CD14-positive monocyte (primary cell): Measurements from ENCODE around the gene SLC25A22. TPM values are rescaled to one million over a fixed set of nuclear protein-coding genes. Genes with fewer than 3 reads are reported as not detected.

Experiments used
- DNase-seq, 3 donors: peaks; one replicate each; pipeline ENCODE4 v3.0.0-alpha.2; 2011 to 2022
- H2AFZ ChIP-seq: 2 replicates; pipeline ENCODE4 v1.6.0; 2012; ENCODE audit warnings: mild to moderate bottlenecking, low read depth, low read length, inconsistent platforms; ENCODE audit not compliant: insufficient read depth, poor library complexity, severe bottlenecking
- H3K27ac ChIP-seq, 2 donors: 1 replicate in 1 of 2; 2 replicates in 1 of 2; pipeline ENCODE4 v1.5.1; 2012 to 2013; ENCODE audit warnings: low read length in 2 of 2, control low read depth in 1 of 2, inconsistent platforms in 1 of 2, low read depth in 1 of 2, mild to moderate bottlenecking in 1 of 2
- H3K27me3 ChIP-seq, 2 donors: one replicate each; pipeline versions ENCODE4 v1.6.0 to v1.6.1; 2011 to 2013; ENCODE audit warnings: low read length in 2 of 2; ENCODE audit not compliant: control insufficient read depth in 2 of 2, insufficient read depth in 2 of 2
- H3K36me3 ChIP-seq, 2 donors: replicated peaks in 1 of 2; 1 replicate in 1 of 2; 2 replicates in 1 of 2; pipeline versions ENCODE4 v1.5.1 to v1.6.1; 2012 to 2013; ENCODE audit warnings: low read length in 2 of 2, control low read depth in 1 of 2, inconsistent platforms in 1 of 2, mild to moderate bottlenecking in 1 of 2; ENCODE audit not compliant: insufficient read depth in 2 of 2, control insufficient read depth in 1 of 2
- H3K4me1 ChIP-seq, 2 donors: 1 replicate in 1 of 2; 2 replicates in 1 of 2; pipeline versions ENCODE4 v1.5.1 to v1.6.1; 2012 to 2013; ENCODE audit warnings: low read length in 2 of 2, control low read depth in 1 of 2, inconsistent platforms in 1 of 2, mild to moderate bottlenecking in 1 of 2, moderate library complexity in 1 of 2; ENCODE audit not compliant: insufficient read depth in 2 of 2, control insufficient read depth in 1 of 2
- H3K4me2 ChIP-seq: replicated peaks from 2 replicates; pipeline ENCODE3; 2012; ENCODE audit warnings: low read length, moderate library complexity, mild to moderate bottlenecking; ENCODE audit not compliant: poor library complexity, severe bottlenecking; ENCODE audit errors: extremely low read depth
- H3K4me3 ChIP-seq, 3 experiments: fragments of 200-600 bp in 1 of 3; sonication (generic) in 1 of 3; replicated peaks in 1 of 3; 1 replicate in 2 of 3; 2 replicates in 1 of 3; pipeline ENCODE4 v1.5.1; 2011 to 2013; ENCODE audit warnings: low read length in 3 of 3, mild to moderate bottlenecking in 3 of 3, control low read depth in 2 of 3, low read depth in 2 of 3, inconsistent platforms in 1 of 3, moderate library complexity in 1 of 3
- H3K79me2 ChIP-seq: 2 replicates; pipeline ENCODE4 v1.6.0; 2012; ENCODE audit warnings: mild to moderate bottlenecking, control low read depth, inconsistent platforms, low read length, moderate library complexity; ENCODE audit not compliant: insufficient read depth
- H3K9ac ChIP-seq: 2 replicates; pipeline ENCODE4 v1.6.0; 2017; ENCODE audit warnings: low read length, mild to moderate bottlenecking; ENCODE audit not compliant: insufficient read depth, poor library complexity, severe bottlenecking
- H3K9me3 ChIP-seq, 2 donors: replicated peaks in 1 of 2; 1 replicate in 1 of 2; 2 replicates in 1 of 2; pipeline versions ENCODE4 v1.5.1 to v1.6.1; 2012 to 2013; ENCODE audit warnings: low read length in 2 of 2, control low read depth in 1 of 2; ENCODE audit not compliant: control insufficient read depth in 1 of 2, insufficient read depth in 1 of 2
- H4K20me1 ChIP-seq: 2 replicates; pipeline ENCODE4 v1.6.0; 2012; ENCODE audit warnings: mild to moderate bottlenecking, low read length, control low read depth, moderate library complexity; ENCODE audit not compliant: insufficient read depth
- H3K27ac Mint-ChIP-seq, 7 donors: one replicate each; pipeline ENCODE4 v1.8.0; 2020; ENCODE audit warnings: mild to moderate bottlenecking in 7 of 7, mixed read lengths in 7 of 7, moderate library complexity in 6 of 7, inconsistent platforms in 2 of 7
- H3K27me3 Mint-ChIP-seq, 3 donors: one replicate each; pipeline ENCODE4 v1.8.0; 2021 to 2022; ENCODE audit warnings: low read depth in 3 of 3, mild to moderate bottlenecking in 3 of 3, mixed read lengths in 3 of 3, moderate library complexity in 3 of 3, inconsistent platforms in 1 of 3
- H3K36me3 Mint-ChIP-seq, 2 donors: one replicate each; pipeline ENCODE4 v1.8.0; 2020; ENCODE audit warnings: mixed read lengths in 2 of 2, inconsistent platforms in 1 of 2, mild to moderate bottlenecking in 1 of 2
- H3K4me1 Mint-ChIP-seq: one replicate; pipeline ENCODE4 v1.8.0; 2020; ENCODE audit warnings: mild to moderate bottlenecking, mixed read lengths
- H3K4me3 Mint-ChIP-seq, 2 donors: one replicate each; pipeline ENCODE4 v1.8.0; 2020; ENCODE audit warnings: mild to moderate bottlenecking in 2 of 2, mixed read lengths in 2 of 2, moderate library complexity in 1 of 2
- H3K9me3 Mint-ChIP-seq, 7 donors: one replicate each; pipeline ENCODE4 v1.8.0; 2020 to 2022; ENCODE audit warnings: mixed read lengths in 7 of 7, mild to moderate bottlenecking in 6 of 7, moderate library complexity in 6 of 7, inconsistent platforms in 2 of 7
- CTCF ChIP-seq: fragments of 200-600 bp; IDR thresholded peaks from one replicate; pipeline ENCODE4 v1.8.0; 2022; ENCODE audit warnings: antibody characterized with exemption, mild to moderate bottlenecking
- WGBS: methylation state at CpG from one replicate; pipeline ENCODE4 v1.1.5; 2013; ENCODE audit warnings: missing lambda C conversion rate; ENCODE audit not compliant: insufficient coverage; 5-methylcytosine and 5-hydroxymethylcytosine counted together
- intact Hi-C, 2 donors: fragments of 100-400 bp; cut with micrococcal nuclease; formaldehyde crosslinking; loops; one replicate each; pipeline versions ENCODE4 v1.15.0 to v1.15.1; 2023
- polyA plus RNA-seq, 3 donors: library from polyadenylated mRNA; depleted of rRNA in 1 of 3; unstranded in 2 of 3; stranded (reverse) in 1 of 3; fragments of 300-500 nt in 2 of 3; fragments of >200 nt in 1 of 3; fragmentation: Illumina TruSeq in 2 of 3; gene quantifications; 1 replicate in 2 of 3; 2 replicates in 1 of 3; pipeline ENCODE4 v1.2.3, GENCODE V29; 2012 to 2021

The SLC25A22 gene
- polyA plus RNA-seq, 3 donors, result 4.4 to 20.9 (median 5.6) TPM

- H3K4me3 Mint-ChIP-seq, result peak within 1 kb of the TSS; percentile 88 to 93
- peak; percentile 83 to 87 (median 84) for DNase-seq
- H3K4me1 Mint-ChIP-seq, result peaks cover 43% of the 10 kb centered on the region
- peak within 1 kb of the TSS; percentile 70 to 93 for H3K27ac ChIP-seq
- peak within 1 kb of the TSS; percentile 88 to 94 (median 92) for H3K4me3 ChIP-seq
- H3K9ac ChIP-seq, result peak within 1 kb of the TSS; percentile 95
- H3K4me1 ChIP-seq, result peaks cover 40 to 64% of the 10 kb centered on the region in 2 donors
- H3K36me3 Mint-ChIP-seq, result peaks cover 31 to 34% of the 10 kb centered on the region in 2 donors
- under 1% methylated on average over 85 of the region's 87 CpGs for WGBS
- H3K9me3 Mint-ChIP-seq, result no peaks in the 10 kb centered on the region
- peaks cover 0 to 13% (median 8%) of the 10 kb centered on the region in 3 donors for H3K27me3 Mint-ChIP-seq
- no peak for TF ChIP-seq CTCF
- intact Hi-C loops, result loop anchor here in 1 of 2 donors (5.0 kb wide), 1 partner anchor 35 kb away; the partner anchor contains the start of genes PIDD1 and RPLP2
- peak within 1 kb of the TSS; percentile 88 for H3K4me2 ChIP-seq
- peaks cover 28 to 31% of the 10 kb centered on the region in 2 donors for H3K36me3 ChIP-seq
- H3K9me3 ChIP-seq, result no peaks in the 10 kb centered on the region
- peaks cover 74% of the 10 kb centered on the region for H4K20me1 ChIP-seq
- peaks cover 29% of the 10 kb centered on the region for H3K79me2 ChIP-seq
- H3K27me3 ChIP-seq, result no peaks in the 10 kb centered on the region
- peak within 1 kb of the TSS; percentile 72 to 91 (median 84) for H3K27ac Mint-ChIP-seq
- H2AFZ ChIP-seq, result peak within 1 kb of the TSS; percentile 72
Measured at GRCh38 chr11:842370-843002, 44.4 kb upstream of the SLC25A22 start, which contains the start of the genes POLR2L and TSPAN4. POLR2L (minus strand) TSS chr11:842529; CDS start chr11:842508, 21 bp downstream. TSPAN4 (plus strand) TSS chr11:842852; CDS start chr11:850305, 7,453 bp downstream.

GRCh38 chr11:841981-842369 is 43.9 kb upstream of the SLC25A22 start:
- TF ChIP-seq CTCF, result no peak
- Histone ChIP-seq H3K4me1 (peaks cover 40 to 64% of the 10 kb centered on the region in 2 donors), H3K79me2 (peaks cover 29% of the 10 kb centered on the region), H4K20me1 (peaks cover 76% of the 10 kb centered on the region), H3K36me3 (peaks cover 33 to 36% of the 10 kb centered on the region in 2 donors), H3K9ac (peak overlapping the region; percentile 95), H3K4me3 (peak overlapping the region; percentile 88 to 94 (median 92)), H3K9me3 (no peaks in the 10 kb centered on the region), H3K27ac (peak overlapping the region; percentile 15 to 93), H2AFZ (peak overlapping the region; percentile 72), H3K4me2 (peak overlapping the region; percentile 88), H3K27me3 (no peaks in the 10 kb centered on the region)
- peaks cover 43% of the 10 kb centered on the region for H3K4me1 Mint-ChIP-seq
- H3K27me3 Mint-ChIP-seq, result peaks cover 0 to 13% (median 8%) of the 10 kb centered on the region in 3 donors
- intact Hi-C loops, result loop anchor here in 1 of 2 donors (5.0 kb wide), 1 partner anchor 35 kb away; the partner anchor contains the start of genes PIDD1 and RPLP2
- peak overlapping the region in 6 of 7 donors; percentile 45 to 88 (median 74) for H3K27ac Mint-ChIP-seq
- H3K4me3 Mint-ChIP-seq, result peak overlapping the region; percentile 86 to 93
- 1% methylated on average over 27 of the region's 27 CpGs for WGBS
- H3K36me3 Mint-ChIP-seq, result peaks cover 34 to 38% of the 10 kb centered on the region in 2 donors
- no peak for DNase-seq
- no peaks in the 10 kb centered on the region for H3K9me3 Mint-ChIP-seq
